GM08714 (cell line): ENCODE measurements around the gene BTNL9.

Experiments
- H3K4me3 ChIP-seq: fragments of 200-500 bp; sonication (Bioruptor generic); 2 replicates; pipeline ENCODE4 v1.5.1; 2014; ENCODE audit warnings: mild to moderate bottlenecking, low read length, inconsistent platforms
- ZNF274 ChIP-seq: IDR thresholded peaks from 2 replicates; pipeline ENCODE4 v1.6.1; 2012; ENCODE audit warnings: mild to moderate bottlenecking, low read depth, low read length

Gene BTNL9

GRCh38 chr5:181050016-181050415 lies 9.9 kb downstream of the BTNL9 start:
- no peak for TF ChIP-seq ZNF274
- no peak overlapping the region for H3K4me3 ChIP-seq

- no peak overlapping the region for H3K4me3 ChIP-seq
- no peak for TF ChIP-seq ZNF274
These were observed 12.0 kb downstream of the BTNL9 start for GRCh38 chr5:181051841-181052671.

GRCh38 chr5:181052672-181053487 lies 12.8 kb downstream of the BTNL9 start:
- peak overlapping the region; percentile 12; the same call in 1 of the 2 replicates for H3K4me3 ChIP-seq
- no peak for TF ChIP-seq ZNF274

GRCh38 chr5:181053488-181054121 lies 13.5 kb downstream of the BTNL9 start:
- H3K4me3 ChIP-seq, result peak overlapping the region; percentile 12; the same call in 1 of the 2 replicates
- no peak for TF ChIP-seq ZNF274

GRCh38 chr5:181054138-181054537 lies 14.1 kb downstream of the BTNL9 start:
- no peak overlapping the region for H3K4me3 ChIP-seq
- no peak for TF ChIP-seq ZNF274

GRCh38 chr5:181054871-181055459 lies 14.9 kb downstream of the BTNL9 start:
- no peak for TF ChIP-seq ZNF274

GRCh38 chr5:181056431-181056830 lies 16.4 kb downstream of the BTNL9 start:
- TF ChIP-seq ZNF274, result no peak
- no peak overlapping the region for H3K4me3 ChIP-seq

More at GRCh38 chr5:181054871-181055459, 14.9 kb downstream of the BTNL9 start:
- no peak overlapping the region for H3K4me3 ChIP-seq

- no peak for TF ChIP-seq ZNF274
- no peak overlapping the region for H3K4me3 ChIP-seq
These were observed 18.3 kb downstream of the BTNL9 start for GRCh38 chr5:181058321-181058720.

GRCh38 chr5:181058786-181059296 lies 18.8 kb downstream of the BTNL9 start:
- no peak overlapping the region for H3K4me3 ChIP-seq
- TF ChIP-seq ZNF274, result no peak

- no peak overlapping the region for H3K4me3 ChIP-seq
- no peak for TF ChIP-seq ZNF274
These were observed 19.5 kb downstream of the BTNL9 start for GRCh38 chr5:181059297-181060230.

GRCh38 chr5:181060231-181060590 lies 20.1 kb downstream of the BTNL9 start:
- no peak overlapping the region for H3K4me3 ChIP-seq
- no peak for TF ChIP-seq ZNF274

GRCh38 chr5:181060924-181061323 lies 20.9 kb downstream of the BTNL9 start:
- no peak overlapping the region for H3K4me3 ChIP-seq

GRCh38 chr5:181061645-181062044 lies 21.6 kb downstream of the BTNL9 start:
- no peak for TF ChIP-seq ZNF274
- no peak overlapping the region for H3K4me3 ChIP-seq

More at GRCh38 chr5:181060924-181061323, 20.9 kb downstream of the BTNL9 start:
- no peak for TF ChIP-seq ZNF274
